ENCODE measurements around the gene MYOC. TPM values are rescaled to one million over a fixed set of nuclear protein-coding genes. Genes with fewer than 3 reads are reported as not detected.

Gene MYOC
- total RNA-seq, 3 donors from 2014 or later (not counting 1 experiment from before 2014, with no cell fraction given): not detected

DNA sequence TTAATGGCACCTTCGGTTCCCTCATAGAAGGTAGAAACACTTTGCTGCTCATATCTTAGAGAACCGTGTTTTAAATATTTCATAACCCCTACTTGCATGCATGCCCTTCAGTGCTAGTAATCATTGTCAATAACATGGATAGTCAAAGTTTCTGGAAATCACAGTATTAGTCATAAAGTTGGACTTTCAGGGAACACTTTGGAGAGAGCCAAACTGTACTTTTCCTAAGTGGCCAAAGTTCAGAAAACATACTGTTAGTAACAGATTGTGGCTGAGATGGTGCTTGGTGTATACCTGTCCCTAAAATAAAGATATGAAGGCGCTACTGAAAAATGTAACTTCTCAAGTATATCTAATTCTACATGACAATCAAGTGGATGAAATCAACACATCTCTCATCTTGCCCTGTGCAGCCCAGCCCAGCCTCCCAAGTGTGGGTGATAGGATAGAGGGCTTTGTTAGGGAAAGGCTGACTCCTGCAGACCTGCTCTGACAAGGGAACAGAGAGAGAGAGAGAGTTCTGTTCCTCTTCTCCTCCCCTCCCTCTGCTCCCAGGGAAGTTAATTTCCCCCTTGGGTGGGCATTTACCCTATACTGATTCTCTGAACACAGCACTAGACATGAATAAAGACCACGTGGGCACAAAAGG is 14.4 kb downstream of the MYOC start:
- H3K4me3 Mint-ChIP-seq: no peak overlapping the region
- no peak overlapping the region for H3K27ac ChIP-seq (ENCODE audit: low read length)
- H3K9me3 ChIP-seq (ENCODE audit: control insufficient read depth, insufficient read depth, low read length): no peaks in the 10 kb centered on the region
- 61% methylated on average over 3 of the region's 4 CpGs for WGBS (ENCODE audit: insufficient coverage)
- H3K4me3 ChIP-seq (ENCODE audit: low read length): no peak overlapping the region
- intact Hi-C loops (cut with micrococcal nuclease): no loop called here
- no peaks in the 10 kb centered on the region for H3K36me3 ChIP-seq (ENCODE audit: control insufficient read depth, insufficient read depth, low read length)
- H3K9me3 Mint-ChIP-seq: no peaks in the 10 kb centered on the region
- no peaks in the 10 kb centered on the region for H3K27me3 ChIP-seq (ENCODE audit: control insufficient read depth, insufficient read depth, low read length)
- H3K4me1 ChIP-seq (ENCODE audit: control insufficient read depth, insufficient read depth, low read length): no peaks in the 10 kb centered on the region
- DNase-seq (no peak), ATAC-seq (no peak)
- peaks cover 0 to 3% of the 10 kb centered on the region in 2 donors for H3K27me3 Mint-ChIP-seq (ENCODE audit: low read depth in 2 of 2)
- TF ChIP-seq, protein P1, sequence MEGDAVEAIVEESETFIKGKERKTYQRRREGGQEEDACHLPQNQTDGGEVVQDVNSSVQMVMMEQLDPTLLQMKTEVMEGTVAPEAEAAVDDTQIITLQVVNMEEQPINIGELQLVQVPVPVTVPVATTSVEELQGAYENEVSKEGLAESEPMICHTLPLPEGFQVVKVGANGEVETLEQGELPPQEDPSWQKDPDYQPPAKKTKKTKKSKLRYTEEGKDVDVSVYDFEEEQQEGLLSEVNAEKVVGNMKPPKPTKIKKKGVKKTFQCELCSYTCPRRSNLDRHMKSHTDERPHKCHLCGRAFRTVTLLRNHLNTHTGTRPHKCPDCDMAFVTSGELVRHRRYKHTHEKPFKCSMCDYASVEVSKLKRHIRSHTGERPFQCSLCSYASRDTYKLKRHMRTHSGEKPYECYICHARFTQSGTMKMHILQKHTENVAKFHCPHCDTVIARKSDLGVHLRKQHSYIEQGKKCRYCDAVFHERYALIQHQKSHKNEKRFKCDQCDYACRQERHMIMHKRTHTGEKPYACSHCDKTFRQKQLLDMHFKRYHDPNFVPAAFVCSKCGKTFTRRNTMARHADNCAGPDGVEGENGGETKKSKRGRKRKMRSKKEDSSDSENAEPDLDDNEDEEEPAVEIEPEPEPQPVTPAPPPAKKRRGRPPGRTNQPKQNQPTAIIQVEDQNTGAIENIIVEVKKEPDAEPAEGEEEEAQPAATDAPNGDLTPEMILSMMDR (IDR thresholded peaks at IDR 0.05): no peak
- no peaks in the 10 kb centered on the region for H3K36me3 Mint-ChIP-seq
- H3K4me1 Mint-ChIP-seq: no peaks in the 10 kb centered on the region
- no peak overlapping the region for H3K27ac Mint-ChIP-seq

DNA sequence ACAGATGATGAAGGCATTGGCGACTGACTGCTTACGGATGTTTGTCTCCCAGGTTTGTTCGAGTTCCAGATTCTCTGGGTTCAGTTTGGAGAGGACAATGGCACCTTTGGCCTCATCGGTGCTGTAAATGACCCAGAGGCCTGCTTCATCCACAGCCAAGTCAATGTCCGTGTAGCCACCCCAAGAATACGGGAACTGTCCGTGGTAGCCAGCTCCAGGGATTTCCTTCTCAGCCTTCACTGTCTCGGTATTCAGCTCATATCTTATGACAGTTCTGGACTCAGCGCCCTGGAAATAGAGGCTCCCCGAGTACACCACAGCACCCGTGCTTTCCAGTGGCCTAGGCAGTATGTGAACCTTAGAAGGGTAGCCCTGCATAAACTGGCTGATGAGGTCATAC is 16.3 kb downstream of the MYOC start:
- intact Hi-C loops (cut with micrococcal nuclease): no loop called here
- no peak overlapping the region for H3K4me3 ChIP-seq (ENCODE audit: low read length)
- DNase-seq: no peak
- no peaks in the 10 kb centered on the region for H3K4me1 Mint-ChIP-seq
- H3K27ac Mint-ChIP-seq: no peak overlapping the region
- H3K9me3 Mint-ChIP-seq: no peaks in the 10 kb centered on the region
- H3K27me3 ChIP-seq (ENCODE audit: control insufficient read depth, insufficient read depth, low read length): no peaks in the 10 kb centered on the region
- no peaks in the 10 kb centered on the region for H3K36me3 Mint-ChIP-seq
- no peaks in the 10 kb centered on the region for H3K4me1 ChIP-seq (ENCODE audit: control insufficient read depth, insufficient read depth, low read length)
- no peak overlapping the region for H3K27ac ChIP-seq (ENCODE audit: low read length)
- H3K4me3 Mint-ChIP-seq: no peak overlapping the region
- peaks cover 2 to 16% of the 10 kb centered on the region in 2 donors for H3K27me3 Mint-ChIP-seq (ENCODE audit: low read depth in 2 of 2)
- TF ChIP-seq, protein P1 (IDR thresholded peaks at IDR 0.05): no peak
- no peaks in the 10 kb centered on the region for H3K9me3 ChIP-seq (ENCODE audit: control insufficient read depth, insufficient read depth, low read length)
- 87% methylated on average over 11 of the region's 11 CpGs for WGBS (ENCODE audit: insufficient coverage)
- H3K36me3 ChIP-seq (ENCODE audit: control insufficient read depth, insufficient read depth, low read length): no peaks in the 10 kb centered on the region
- no peak for ATAC-seq

DNA sequence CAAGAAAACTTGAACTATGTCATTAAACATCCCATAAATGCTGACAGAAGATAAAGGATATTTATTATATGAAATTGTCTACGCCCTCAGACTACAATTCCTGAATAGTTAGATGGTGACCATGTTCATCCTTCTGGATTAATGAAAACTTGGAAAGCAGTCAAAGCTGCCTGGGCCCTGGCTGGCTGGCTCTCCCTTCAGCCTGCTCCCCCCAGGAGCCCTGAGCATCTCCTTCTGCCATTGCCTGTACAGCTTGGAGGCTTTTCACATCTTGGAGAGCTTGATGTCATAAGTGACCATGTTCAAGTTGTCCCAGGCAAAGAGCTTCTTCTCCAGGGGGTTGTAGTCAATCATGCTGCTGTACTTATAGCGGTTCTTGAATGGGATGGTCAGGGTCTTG is 16.8 kb downstream of the MYOC start:
- H3K4me1 Mint-ChIP-seq: no peaks in the 10 kb centered on the region
- no peaks in the 10 kb centered on the region for H3K27me3 ChIP-seq (ENCODE audit: control insufficient read depth, insufficient read depth, low read length)
- H3K9me3 ChIP-seq (ENCODE audit: control insufficient read depth, insufficient read depth, low read length): no peaks in the 10 kb centered on the region
- TF ChIP-seq, protein P1 (IDR thresholded peaks at IDR 0.05): no peak
- H3K36me3 ChIP-seq (ENCODE audit: control insufficient read depth, insufficient read depth, low read length): no peaks in the 10 kb centered on the region
- no peak for ATAC-seq
- peaks cover 5 to 19% of the 10 kb centered on the region in 2 donors for H3K27me3 Mint-ChIP-seq (ENCODE audit: low read depth in 2 of 2)
- H3K4me1 ChIP-seq (ENCODE audit: control insufficient read depth, insufficient read depth, low read length): no peaks in the 10 kb centered on the region
- no peak overlapping the region for H3K27ac ChIP-seq (ENCODE audit: low read length)
- H3K4me3 Mint-ChIP-seq: no peak overlapping the region
- no peaks in the 10 kb centered on the region for H3K36me3 Mint-ChIP-seq
- H3K27ac Mint-ChIP-seq: no peak overlapping the region
- DNase-seq: no peak
- intact Hi-C loops (cut with micrococcal nuclease): no loop called here
- 89% methylated on average over 2 of the region's 2 CpGs for WGBS (ENCODE audit: insufficient coverage)
- no peaks in the 10 kb centered on the region for H3K9me3 Mint-ChIP-seq
- H3K4me3 ChIP-seq (ENCODE audit: low read length): no peak overlapping the region

DNA sequence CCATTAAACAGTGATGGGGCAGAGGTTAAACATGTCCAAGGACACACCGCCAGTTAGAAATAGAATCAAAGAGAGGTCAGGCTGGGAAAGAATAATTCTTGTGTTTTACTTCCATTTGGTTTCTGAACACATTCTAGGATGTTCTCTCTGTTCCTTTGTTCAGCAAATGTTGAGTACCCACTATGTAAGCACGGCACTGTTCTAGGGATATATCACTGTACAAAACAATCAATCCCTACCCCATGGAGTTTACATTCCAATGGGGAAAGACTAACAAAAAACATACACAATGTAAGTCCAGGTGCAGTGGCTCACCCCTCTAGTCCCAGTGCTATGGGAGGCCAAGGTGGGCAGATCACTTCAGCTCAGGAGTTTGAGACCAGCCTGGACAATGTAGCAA is 24.3 kb downstream of the MYOC start:
- Histone ChIP-seq H3K9me3 (ENCODE audit: control insufficient read depth, insufficient read depth, low read length) (no peaks in the 10 kb centered on the region), H3K36me3 (ENCODE audit: control insufficient read depth, insufficient read depth, low read length) (no peaks in the 10 kb centered on the region), H3K4me1 (ENCODE audit: control insufficient read depth, insufficient read depth, low read length) (no peaks in the 10 kb centered on the region), H3K27me3 (ENCODE audit: control insufficient read depth, insufficient read depth, low read length) (no peaks in the 10 kb centered on the region), H3K27ac (ENCODE audit: low read length) (no peak overlapping the region), H3K4me3 (ENCODE audit: low read length) (no peak overlapping the region)
- no peak overlapping the region for H3K27ac Mint-ChIP-seq
- 89% methylated on average over 2 of the region's 2 CpGs for WGBS (ENCODE audit: insufficient coverage)
- H3K9me3 Mint-ChIP-seq: no peaks in the 10 kb centered on the region
- intact Hi-C loops (cut with micrococcal nuclease): no loop called here
- TF ChIP-seq, protein P1 (IDR thresholded peaks at IDR 0.05): no peak
- H3K27me3 Mint-ChIP-seq (ENCODE audit: low read depth in 2 of 2): peaks cover 19 to 41% of the 10 kb centered on the region in 2 donors
- no peak for ATAC-seq
- no peaks in the 10 kb centered on the region for H3K4me1 Mint-ChIP-seq
- DNase-seq: no peak
- no peak overlapping the region for H3K4me3 Mint-ChIP-seq
- no peaks in the 10 kb centered on the region for H3K36me3 Mint-ChIP-seq
